Endothelial cell of umbilical vein (primary cell): ENCODE results near the gene ABCG2. TPM values are rescaled to one million over a fixed set of nuclear protein-coding genes. Genes with fewer than 3 reads are reported as not detected.

Source experiments
- BruUV-seq: library from RNA; stranded (reverse); fragments of 400-500 nt; replicated peaks from 2 replicates; lab custom pipeline; 2021; lab: Mats Ljungman, UMichigan
- CTCF ChIA-PET: fragments of 300-600, 350-600 bp; sonication (Branson Sonifier 250); formaldehyde crosslinking; loops from one replicate; lab custom pipeline; 2021; ENCODE audit warnings: antibody characterized with exemption, inconsistent platforms; lab: Charles Lee
- POLR2A ChIA-PET: fragments of 300-600, 350-600 bp; sonication (Branson Sonifier 250); formaldehyde crosslinking; loops from one replicate; lab custom pipeline; 2021; ENCODE audit warnings: antibody characterized with exemption, inconsistent platforms; lab: Charles Lee
- DNase-seq: peaks from one replicate; pipeline ENCODE4 v3.0.0-alpha.2; 2011; ENCODE audit warnings: low read depth, low spot score
- FAIRE-seq: peaks from 2 replicates; lab custom pipeline; 2011; peaks lifted over from hg19 to GRCh38; lab: Jason Lieb, UNC
- H2AFZ ChIP-seq: 2 replicates; pipeline ENCODE4 v1.6.0; 2012; ENCODE audit warnings: low read depth, low read length, control low read depth, inconsistent platforms
- H3K27ac ChIP-seq: 2 replicates; pipeline ENCODE4 v1.5.1; 2011; ENCODE audit warnings: low read depth, mild to moderate bottlenecking, control low read depth, low read length, moderate library complexity; ENCODE audit not compliant: insufficient read depth
- H3K27me3 ChIP-seq, 2 experiments: 2 replicates each; pipeline versions ENCODE4 v1.6.0 to v1.6.1; 2011; ENCODE audit warnings: low read length in 2 of 2, mixed read lengths in 1 of 2; ENCODE audit not compliant: control insufficient read depth in 2 of 2, insufficient read depth in 2 of 2
- H3K36me3 ChIP-seq, 2 experiments: 2 replicates in 1 of 2; 3 replicates in 1 of 2; pipeline ENCODE4 v1.5.1; 2011; ENCODE audit warnings: low read length in 2 of 2, mild to moderate bottlenecking in 1 of 2, moderate library complexity in 1 of 2; ENCODE audit not compliant: control insufficient read depth in 2 of 2, insufficient read depth in 2 of 2; ENCODE audit errors: extremely low read depth in 1 of 2
- H3K4me1 ChIP-seq: 3 replicates; pipeline ENCODE4 v1.5.1; 2011; ENCODE audit warnings: mild to moderate bottlenecking, low read length; ENCODE audit not compliant: control insufficient read depth, insufficient read depth; ENCODE audit errors: extremely low read depth
- H3K4me2 ChIP-seq: 2 replicates; pipeline ENCODE4 v1.6.1; 2011; ENCODE audit warnings: low read length, control low read depth, mixed read lengths; ENCODE audit not compliant: insufficient read depth
- H3K4me3 ChIP-seq, 3 experiments: fragments of 200-600 bp in 1 of 3; sonication (generic), shearing (Covaris generic) in 1 of 3; replicated peaks in 1 of 3; 2 replicates each; pipeline ENCODE4 v1.5.1; 2011 to 2016; ENCODE audit warnings: control low read depth in 3 of 3, low read length in 3 of 3, mild to moderate bottlenecking in 2 of 3, inconsistent platforms in 1 of 3, low read depth in 1 of 3, moderate library complexity in 1 of 3; ENCODE audit not compliant: insufficient read depth in 1 of 3
- H3K79me2 ChIP-seq: 2 replicates; pipeline ENCODE4 v1.6.0; 2012; ENCODE audit warnings: low read length, inconsistent platforms; ENCODE audit not compliant: control insufficient read depth, insufficient read depth
- H3K9ac ChIP-seq: replicated peaks from 2 replicates; pipeline ENCODE3; 2011; ENCODE audit warnings: low read length, control low read depth; ENCODE audit not compliant: insufficient read depth; ENCODE audit errors: extremely low read depth
- H3K9me1 ChIP-seq: replicated peaks from 3 replicates; pipeline ENCODE4 v1.6.0; 2011; ENCODE audit warnings: mild to moderate bottlenecking, low read length; ENCODE audit not compliant: control insufficient read depth, insufficient read depth; ENCODE audit errors: extremely low read depth
- H3K9me3 ChIP-seq: replicated peaks from 2 replicates; pipeline ENCODE4 v1.5.1; 2012; ENCODE audit warnings: low read length, inconsistent platforms; ENCODE audit not compliant: control insufficient read depth, insufficient read depth
- H4K20me1 ChIP-seq: replicated peaks from 2 replicates; pipeline ENCODE3; 2011; ENCODE audit warnings: mild to moderate bottlenecking, low read length; ENCODE audit not compliant: control insufficient read depth, insufficient read depth; ENCODE audit errors: extremely low read depth
- CTCF ChIP-seq, 2 donors: IDR thresholded peaks; 1 replicate in 1 of 2; 2 replicates in 1 of 2; pipeline ENCODE4 v1.5.1; 2011; ENCODE audit warnings: low read length in 2 of 2, mild to moderate bottlenecking in 2 of 2, moderate library complexity in 2 of 2, control low read depth in 1 of 2, inconsistent platforms in 1 of 2, low read depth in 1 of 2; ENCODE audit not compliant: insufficient read depth in 1 of 2; ENCODE audit errors: extremely low read depth in 1 of 2
- EZH2 ChIP-seq: IDR thresholded peaks from 2 replicates; pipeline ENCODE4 v1.6.1; 2012; ENCODE audit warnings: borderline replicate concordance, low read depth, mild to moderate bottlenecking, moderate library complexity, low read length, inconsistent platforms; ENCODE audit not compliant: severe bottlenecking
- FOS ChIP-seq: IDR thresholded peaks from 2 replicates; pipeline ENCODE4 v1.6.1; 2011; ENCODE audit warnings: mild to moderate bottlenecking, low read length, moderate library complexity, borderline replicate concordance; ENCODE audit not compliant: insufficient read depth
- GATA2 ChIP-seq: IDR thresholded peaks from 2 replicates; pipeline ENCODE4 v1.7.0; 2011; ENCODE audit warnings: low read depth, mild to moderate bottlenecking, moderate library complexity, mixed read lengths, low read length; ENCODE audit not compliant: insufficient read length, insufficient read depth
- JUN ChIP-seq: IDR thresholded peaks from 2 replicates; pipeline ENCODE4 v1.6.1; 2011; ENCODE audit warnings: borderline replicate concordance, low read depth; ENCODE audit not compliant: insufficient read length, insufficient read depth
- MAX ChIP-seq: IDR thresholded peaks from 2 replicates; pipeline ENCODE4 v1.6.1; 2011; ENCODE audit not compliant: insufficient read depth, insufficient read length
- MYC ChIP-seq: IDR thresholded peaks from one replicate; pipeline ENCODE4 v1.6.1; 2011; ENCODE audit warnings: mild to moderate bottlenecking, low read depth, low read length
- POLR2A ChIP-seq: IDR thresholded peaks from 2 replicates; pipeline ENCODE4 v1.6.1; 2012; ENCODE audit warnings: low read depth, mild to moderate bottlenecking, control low read depth, low read length
- POLR2AphosphoS5 ChIP-seq: IDR thresholded peaks from 2 replicates; pipeline ENCODE4 v1.6.1; 2012; ENCODE audit warnings: low read depth, mild to moderate bottlenecking, control low read depth, low read length, moderate library complexity; ENCODE audit not compliant: insufficient read depth
- dilution Hi-C: fragments of 300-500 bp; cut with MboI; formaldehyde crosslinking; loops from one replicate; pipeline ENCODE4 v1.15.0; 2019; ENCODE audit warnings: low sequenced_read_pairs; ENCODE audit not compliant: extremely low pct_ligation_motif_present
- intact Hi-C: fragments of 100-400 bp; cut with micrococcal nuclease; formaldehyde crosslinking; loops from one replicate; pipeline ENCODE4 v1.10.0; 2022
- polyA plus RNA-seq, 4 experiments: library from polyadenylated mRNA; depleted of rRNA in 3 of 4; stranded (reverse) in 3 of 4; unstranded in 1 of 4; fragments of >200 nt; gene quantifications; 2 replicates each; pipeline versions ENCODE4 v1.2.1 to v1.2.3, GENCODE V29; 2011 to 2012; ENCODE audit warnings: missing spikeins in 1 of 4
- total RNA-seq: library from RNA; stranded (reverse); gene quantifications from 2 replicates; pipeline ENCODE4 v1.2.3, GENCODE V29; 2021

ABCG2 gene
- total and polyA plus RNA-seq, 2 donors (not counting 3 experiments of a cell fraction or from before 2014, with no cell fraction given): 3.4 to 5.0 TPM

GRCh38 chr4:88064410-88064809 is 94.0 kb downstream of the ABCG2 start:
- no peaks in the 10 kb centered on the region for H3K9me1 ChIP-seq
- no peaks in the 10 kb centered on the region for H3K27me3 ChIP-seq
- H3K4me3 ChIP-seq: no peak overlapping the region
- H4K20me1 ChIP-seq: no peaks in the 10 kb centered on the region
- peaks cover 7% of the 10 kb centered on the region for H3K4me1 ChIP-seq
- dilution Hi-C loops (no loop called here), intact Hi-C loops (no loop called here)
- DNase-seq: no peak
- H3K79me2 ChIP-seq: no peaks in the 10 kb centered on the region
- H3K36me3 ChIP-seq: peaks cover 0 to 12% of the 10 kb centered on the region in 2 experiments
- FAIRE-seq: no peak
- no peak overlapping the region for H2AFZ ChIP-seq
- ChIA-PET POLR2A (no interaction called here), CTCF (interaction anchor here (0.7 to 2.6 kb wide), 3 partner anchors 10 to 147 kb away, joined by 3 to 11 read pairs (median 8); no protein-coding TSS in a partner anchor)
- no peak for TF ChIP-seq CTCF (IDR thresholded peaks at IDR 0.05; ENCODE audit: extremely low read depth in 1 of 2, insufficient read depth in 1 of 2, low read depth in 1 of 2, low read length in 2 of 2)
- TF ChIP-seq POLR2A: no peak
- TF ChIP-seq JUN: no peak
- no peak for TF ChIP-seq GATA2
- TF ChIP-seq MAX: no peak
- no peak for TF ChIP-seq EZH2
- TF ChIP-seq FOS: no peak
- TF ChIP-seq MYC: no peak
- no peak for TF ChIP-seq POLR2AphosphoS5
- no peak overlapping the region for H3K27ac ChIP-seq
- H3K9me3 ChIP-seq: no peaks in the 10 kb centered on the region
- no TSS peak for BruUV-seq
- H3K9ac ChIP-seq: no peak overlapping the region
- no peak overlapping the region for H3K4me2 ChIP-seq
